ENCODE measurements around the gene TICAM1. TPM values are rescaled to one million over a fixed set of nuclear protein-coding genes. Genes with fewer than 3 reads are reported as not detected.

Gene TICAM1
- total RNA-seq, 1 donor from 2014 or later: 3.4 TPM

- H3K9me3 Mint-ChIP-seq (ENCODE audit: low read depth): no peaks in the 10 kb centered on the region
- H3K27me3 Mint-ChIP-seq: peaks cover 21% of the 10 kb centered on the region
- H3K36me3 Mint-ChIP-seq (ENCODE audit: insufficient read depth): no peaks in the 10 kb centered on the region
- H3K4me3 Mint-ChIP-seq (ENCODE audit: low read depth): peak overlapping the region; percentile 62
- TF ChIP-seq CTCF (IDR thresholded peaks at IDR 0.05; ENCODE audit: unreplicated experiment): no peak
- DNase-seq (ENCODE audit: low spot score, unreplicated experiment): peak; percentile 97
- peaks cover 10% of the 10 kb centered on the region for H3K4me1 Mint-ChIP-seq (ENCODE audit: low read depth)
- H3K27ac Mint-ChIP-seq: peak overlapping the region; percentile 33
These were observed 62.4 kb downstream of the TICAM1 start for GRCh38 chr19:4768934-4769777.

Small RNAs within 50 kb of the gene (microRNA-seq; reads per million reads assigned to microRNA genes)
- 23.3 reads per million, percentile 32 among the genes with 10 or more reads in this experiment for gene MIR7-3 (ENCODE audit: borderline number of aligned reads, unreplicated experiment)

Other genes starting within 250 kb of the TICAM1 start
- 7.3 and 8.5 TPM in 2 replicates for gene TNFAIP8L1, start 192.2 kb downstream of the TICAM1 start, total RNA-seq
- gene MYDGF, start 161.4 kb downstream of the TICAM1 start, total RNA-seq: 42.5 and 45.9 TPM in 2 replicates
- gene DPP9, start 107.9 kb downstream of the TICAM1 start, total RNA-seq: 48.9 and 50.3 TPM in 2 replicates
- 12.5 and 13.0 TPM in 2 replicates for gene FEM1A, start 40.0 kb downstream of the TICAM1 start, total RNA-seq
- 40.0 and 43.6 TPM in 2 replicates for gene PLIN3, start 36.0 kb upstream of the TICAM1 start, total RNA-seq
- gene ARRDC5, start 71.2 kb upstream of the TICAM1 start, total RNA-seq: not detected in 2 replicates
- gene UHRF1, start 77.8 kb upstream of the TICAM1 start, total RNA-seq: 60.2 and 63.5 TPM in 2 replicates
- gene KDM4B, start 137.4 kb upstream of the TICAM1 start, total RNA-seq: 59.6 TPM in 2 replicates